ENCODE data around the gene YAF2. TPM values are rescaled to one million over a fixed set of nuclear protein-coding genes. Genes with fewer than 3 reads are reported as not detected.

YAF2 gene
- total and polyA plus RNA-seq, 2 donors (not counting 1 experiment from before 2014, with no cell fraction given): 11.6 to 41.9 TPM

DNA sequence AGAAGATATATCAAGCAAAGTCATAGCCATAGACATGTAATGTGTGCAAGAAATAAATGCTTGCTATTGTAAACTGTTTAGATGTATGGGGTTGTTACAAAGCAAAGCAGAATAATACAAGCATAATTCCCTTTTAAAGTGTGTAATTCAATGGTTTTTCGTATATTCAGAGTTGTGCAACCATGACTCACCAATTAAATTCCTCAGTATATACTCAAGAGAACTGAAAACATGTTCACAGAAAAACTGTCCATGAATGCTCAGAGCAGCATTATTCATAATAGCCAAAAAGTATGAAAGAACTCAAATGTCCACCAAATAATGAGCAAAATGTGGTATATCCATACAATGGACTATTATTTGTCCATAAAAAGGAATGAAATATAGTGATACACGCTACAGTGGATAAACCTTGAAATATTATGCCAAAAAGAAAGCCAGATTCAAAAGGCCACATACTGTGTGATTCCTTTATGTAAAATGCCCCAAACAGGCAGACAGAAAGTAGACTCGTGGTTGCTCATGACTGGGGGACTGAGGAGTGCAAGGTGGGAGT, 102.7 kb downstream of the YAF2 start:
- Histone ChIP-seq H3K4me2 (replicated peaks; ENCODE audit: low read depth, low read length, poor library complexity, severe bottlenecking) (no peak overlapping the region), H3K79me2 (ENCODE audit: control insufficient read depth, insufficient read depth, low read length) (peaks cover 86% of the 10 kb centered on the region), H3K9me3 (ENCODE audit: control extremely low read depth in 1 of 3, control insufficient read depth in 2 of 3, insufficient read depth in 1 of 3, low read length in 2 of 3) (no peaks in the 10 kb centered on the region), H2AFZ (ENCODE audit: insufficient read depth, low read depth, low read length, poor library complexity, severe bottlenecking) (no peak overlapping the region), H3K9ac (ENCODE audit: low read length) (no peak overlapping the region), H3K4me3 (ENCODE audit: control extremely low read depth in 1 of 5, extremely low read depth in 1 of 5, insufficient read depth in 1 of 5, low read depth in 2 of 5, low read length in 4 of 5) (no peak overlapping the region), H3K27ac (ENCODE audit: low read length in 2 of 2) (no peak overlapping the region), H4K20me1 (ENCODE audit: control insufficient read depth, insufficient read depth, low read length, poor library complexity, severe bottlenecking) (peaks cover 49% of the 10 kb centered on the region), H3K36me3 (replicated peaks in 1 of 2; ENCODE audit: control extremely low read depth in 1 of 2, control insufficient read depth in 1 of 2, extremely low read depth in 1 of 2, insufficient read depth in 2 of 2, low read length in 1 of 2) (peaks cover 0 to 1% of the 10 kb centered on the region in 2 experiments), H3K4me1 (ENCODE audit: control insufficient read depth in 2 of 2, insufficient read depth in 2 of 2, low read length in 2 of 2) (no peaks in the 10 kb centered on the region), H3K27me3 (replicated peaks in 1 of 4; ENCODE audit: control extremely low read depth in 1 of 4, control insufficient read depth in 3 of 4, insufficient read depth in 4 of 4, low read length in 3 of 4) (no peaks in the 10 kb centered on the region)
- Mint-ChIP-seq H3K4me3 (no peak overlapping the region), H3K4me1 (peaks cover 37% of the 10 kb centered on the region), H3K27ac (no peak overlapping the region), H3K27me3 (no peaks in the 10 kb centered on the region), H3K9me3 (ENCODE audit: insufficient read depth) (no peaks in the 10 kb centered on the region)
- intact Hi-C loops (cut with micrococcal nuclease): no loop called here
- DNase-seq: no peak
- CTCF ChIA-PET: no interaction called here
- WGBS (ENCODE audit: insufficient coverage): 100% methylated on average over 1 of the region's 3 CpGs
- POLR2A ChIA-PET: no interaction called here
- ATAC-seq (ENCODE audit: low read depth): no peak
- TF ChIP-seq, protein P1, sequence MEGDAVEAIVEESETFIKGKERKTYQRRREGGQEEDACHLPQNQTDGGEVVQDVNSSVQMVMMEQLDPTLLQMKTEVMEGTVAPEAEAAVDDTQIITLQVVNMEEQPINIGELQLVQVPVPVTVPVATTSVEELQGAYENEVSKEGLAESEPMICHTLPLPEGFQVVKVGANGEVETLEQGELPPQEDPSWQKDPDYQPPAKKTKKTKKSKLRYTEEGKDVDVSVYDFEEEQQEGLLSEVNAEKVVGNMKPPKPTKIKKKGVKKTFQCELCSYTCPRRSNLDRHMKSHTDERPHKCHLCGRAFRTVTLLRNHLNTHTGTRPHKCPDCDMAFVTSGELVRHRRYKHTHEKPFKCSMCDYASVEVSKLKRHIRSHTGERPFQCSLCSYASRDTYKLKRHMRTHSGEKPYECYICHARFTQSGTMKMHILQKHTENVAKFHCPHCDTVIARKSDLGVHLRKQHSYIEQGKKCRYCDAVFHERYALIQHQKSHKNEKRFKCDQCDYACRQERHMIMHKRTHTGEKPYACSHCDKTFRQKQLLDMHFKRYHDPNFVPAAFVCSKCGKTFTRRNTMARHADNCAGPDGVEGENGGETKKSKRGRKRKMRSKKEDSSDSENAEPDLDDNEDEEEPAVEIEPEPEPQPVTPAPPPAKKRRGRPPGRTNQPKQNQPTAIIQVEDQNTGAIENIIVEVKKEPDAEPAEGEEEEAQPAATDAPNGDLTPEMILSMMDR (IDR thresholded peaks at IDR 0.05): no peak
- no peak for TF ChIP-seq EZH2 (IDR thresholded peaks at IDR 0.05; ENCODE audit: borderline replicate concordance, insufficient read depth, low read depth, low read length, poor library complexity, severe bottlenecking)

GRCh38 chr12:42130672-42131402, 107.2 kb downstream of the YAF2 start:
- Mint-ChIP-seq H3K27ac (no peak overlapping the region), H3K4me1 (peaks cover 35% of the 10 kb centered on the region), H3K27me3 (no peaks in the 10 kb centered on the region), H3K9me3 (ENCODE audit: insufficient read depth) (no peaks in the 10 kb centered on the region), H3K4me3 (no peak overlapping the region)
- no peak overlapping the region for H2AFZ ChIP-seq (ENCODE audit: insufficient read depth, low read depth, low read length, poor library complexity, severe bottlenecking)
- peaks cover 0 to 1% of the 10 kb centered on the region in 2 experiments for H3K36me3 ChIP-seq (replicated peaks in 1 of 2; ENCODE audit: control extremely low read depth in 1 of 2, control insufficient read depth in 1 of 2, extremely low read depth in 1 of 2, insufficient read depth in 2 of 2, low read length in 1 of 2)
- H3K9ac ChIP-seq (ENCODE audit: low read length): no peak overlapping the region
- no CpG with 5 or more reads among the region's 4 CpGs for WGBS (ENCODE audit: insufficient coverage)
- peaks cover 0 to under 1% of the 10 kb centered on the region in 2 donors for H3K4me1 ChIP-seq (ENCODE audit: control insufficient read depth in 2 of 2, insufficient read depth in 2 of 2, low read length in 2 of 2)
- H3K4me2 ChIP-seq (replicated peaks; ENCODE audit: low read depth, low read length, poor library complexity, severe bottlenecking): no peak overlapping the region
- intact Hi-C loops (cut with micrococcal nuclease): no loop called here
- H3K79me2 ChIP-seq (ENCODE audit: control insufficient read depth, insufficient read depth, low read length): peaks cover 77% of the 10 kb centered on the region
- ATAC-seq (ENCODE audit: low read depth) (no peak), DNase-seq (no peak)
- no peaks in the 10 kb centered on the region for H3K27me3 ChIP-seq (replicated peaks in 1 of 4; ENCODE audit: control extremely low read depth in 1 of 4, control insufficient read depth in 3 of 4, insufficient read depth in 4 of 4, low read length in 3 of 4)
- ChIA-PET POLR2A (no interaction called here), CTCF (interaction anchor here (0.5 to 1.6 kb wide), 3 partner anchors 106 to 241 kb away, joined by 3 to 5 read pairs (median 3); no protein-coding TSS in a partner anchor)
- TF ChIP-seq, protein P1 (IDR thresholded peaks at IDR 0.05): no peak
- no peak for TF ChIP-seq EZH2 (IDR thresholded peaks at IDR 0.05; ENCODE audit: borderline replicate concordance, insufficient read depth, low read depth, low read length, poor library complexity, severe bottlenecking)
- no peak overlapping the region for H3K27ac ChIP-seq (ENCODE audit: low read length in 2 of 2)
- peaks cover 48% of the 10 kb centered on the region for H4K20me1 ChIP-seq (ENCODE audit: control insufficient read depth, insufficient read depth, low read length, poor library complexity, severe bottlenecking)
- H3K4me3 ChIP-seq (ENCODE audit: control extremely low read depth in 1 of 5, extremely low read depth in 1 of 5, insufficient read depth in 1 of 5, low read depth in 2 of 5, low read length in 4 of 5): no peak overlapping the region
- no peaks in the 10 kb centered on the region for H3K9me3 ChIP-seq (ENCODE audit: control extremely low read depth in 1 of 3, control insufficient read depth in 2 of 3, insufficient read depth in 1 of 3, low read length in 2 of 3)
